Heart left ventricle (tissue), 16 donors: Measurements from ENCODE around the gene NLK. TPM values are rescaled to one million over a fixed set of nuclear protein-coding genes. Genes with fewer than 3 reads are reported as not detected.

ENCODE experiments used
- ATAC-seq, 4 donors: fragments of 200-7000 bp; cut with Tn5 transposase; one replicate each; pipeline ENCODE4 v1.9.1; 2020 to 2022; ENCODE audit warnings: moderate library complexity in 4 of 4, mild to moderate bottlenecking in 3 of 4, moderate number of reproducible peaks in 1 of 4
- DNase-seq, 5 donors: peaks; one replicate each; pipeline ENCODE4 v3.0.0-alpha.2; 2020
- H3K27ac ChIP-seq, 12 donors: fragments of 200-600 bp; sonication (generic) in 4 of 12; one replicate each; pipeline versions ENCODE4 v1.5.0 to v1.8.0; 2016 to 2022; ENCODE audit warnings: mild to moderate bottlenecking in 2 of 12
- H3K27me3 ChIP-seq, 9 donors: fragments of 200-600 bp; sonication (generic) in 2 of 9; one replicate each; pipeline versions ENCODE4 v1.5.1 to v1.8.0; 2016 to 2022; ENCODE audit warnings: mild to moderate bottlenecking in 3 of 9
- H3K36me3 ChIP-seq, 9 donors: fragments of 200-600 bp; sonication (generic) in 2 of 9; one replicate each; pipeline versions ENCODE4 v1.5.0 to v1.8.0; 2018 to 2022; ENCODE audit warnings: mild to moderate bottlenecking in 2 of 9
- H3K4me1 ChIP-seq, 12 donors: fragments of 200-600 bp; sonication (generic) in 4 of 12; one replicate each; pipeline versions ENCODE4 v1.5.0 to v1.8.0; 2016 to 2022; ENCODE audit warnings: mild to moderate bottlenecking in 3 of 12
- H3K4me3 ChIP-seq, 12 donors: fragments of 200-600 bp; sonication (generic) in 4 of 12; one replicate each; pipeline versions ENCODE4 v1.5.0 to v1.8.0; 2017 to 2022; ENCODE audit warnings: mild to moderate bottlenecking in 9 of 12, moderate library complexity in 4 of 12
- H3K9me3 ChIP-seq, 12 donors: fragments of 200-600 bp; sonication (generic) in 4 of 12; one replicate each; pipeline versions ENCODE4 v1.5.0 to v1.8.0; 2016 to 2022; ENCODE audit warnings: mild to moderate bottlenecking in 1 of 12
- POLR2A ChIP-seq, 2 donors: fragments of 450-650 bp; IDR thresholded peaks; one replicate each; pipeline ENCODE4 v1.6.1; 2017; ENCODE audit warnings: antibody characterized with exemption in 2 of 2, mild to moderate bottlenecking in 2 of 2, moderate library complexity in 2 of 2
- WGBS, 4 donors: extraction: QIAGEN DNeasy Blood & Tissue Kit in 2 of 4; methylation state at CpG; one replicate each; pipeline versions ENCODE4 v1.1.5 to v1.1.7; 2013 to 2018; 5-methylcytosine and 5-hydroxymethylcytosine counted together
- intact Hi-C, 10 donors: fragments of 100-400 bp; cut with DNase I; formaldehyde crosslinking; loops; one replicate each; pipeline versions ENCODE4 v1.11.1 to v1.14.2; 2022
- polyA plus RNA-seq, 2 donors: library from polyadenylated mRNA; stranded (reverse); fragments of 200-250 nt; gene quantifications; one replicate each; pipeline ENCODE4 v1.2.3, GENCODE V29; 2013
- total RNA-seq, 9 donors: library from RNA; depleted of rRNA in 2 of 9; stranded (reverse); fragments of >200 nt in 2 of 9; fragmentation: NEBNext Ultra II Directional in 3 of 9; extraction: Animal tissue kit (Norgen Biotek cat#: 25700) in 3 of 9; gene quantifications; one replicate each; pipeline versions ENCODE4 v1.1.0 to v1.2.4, GENCODE V29; 2016 to 2023
- TF ChIP-seq, protein P1 (sequence below), 12 donors: fragments of 200-600 bp; sonication (generic) in 4 of 12; IDR thresholded peaks; one replicate each; pipeline versions ENCODE4 v1.5.0 to v1.8.0; 2018 to 2022; ENCODE audit warnings: antibody characterized with exemption in 12 of 12, mild to moderate bottlenecking in 5 of 12
- donor health status: ischemic (EF 13 %, LVEDD 7.1; RV severe dilation, severe dysfunction).
- donor health status: healthy with polysubstance abuse.
- donor health status: DM: no; HTN: yes; CAD: no.
- donor health status: DM: no; HTN: no; CAD: no.
- donor health status: ischemic (EF 25% LVEDD 6.9; RV normal size, moderate dysfunction).
- donor health status: ischemic (EF 25% LVEDD 5.7; RV mildly dilated, moderate dysfunction).
- donor health status: healthy.
- donor health status: DM: yes; HTN: yes; CAD: no.
- donor health status: ischemic (EF 35%, LVEDD 5.7; RV mildly dilated, moderate dysfunction).
- donor health status: nonischemic (EF 11% LVEDD 7.7; RV severe dilation, severe dysfunction).
- donor health status: DM: yes; HTN: yes; CAD: no.
- donor health status: PGD.
- donor health status: ischemic (EF 29% LVEDD 5.4; RV normal size, mild dysfunction).
- donor health status: nonischemic (EF 23%, LVEDD 6.1; RV moderate dilation, normal function).

Gene NLK
- total and polyA plus RNA-seq, 11 donors, result 8.1 to 29.1 (median 20.0) TPM

DNA sequence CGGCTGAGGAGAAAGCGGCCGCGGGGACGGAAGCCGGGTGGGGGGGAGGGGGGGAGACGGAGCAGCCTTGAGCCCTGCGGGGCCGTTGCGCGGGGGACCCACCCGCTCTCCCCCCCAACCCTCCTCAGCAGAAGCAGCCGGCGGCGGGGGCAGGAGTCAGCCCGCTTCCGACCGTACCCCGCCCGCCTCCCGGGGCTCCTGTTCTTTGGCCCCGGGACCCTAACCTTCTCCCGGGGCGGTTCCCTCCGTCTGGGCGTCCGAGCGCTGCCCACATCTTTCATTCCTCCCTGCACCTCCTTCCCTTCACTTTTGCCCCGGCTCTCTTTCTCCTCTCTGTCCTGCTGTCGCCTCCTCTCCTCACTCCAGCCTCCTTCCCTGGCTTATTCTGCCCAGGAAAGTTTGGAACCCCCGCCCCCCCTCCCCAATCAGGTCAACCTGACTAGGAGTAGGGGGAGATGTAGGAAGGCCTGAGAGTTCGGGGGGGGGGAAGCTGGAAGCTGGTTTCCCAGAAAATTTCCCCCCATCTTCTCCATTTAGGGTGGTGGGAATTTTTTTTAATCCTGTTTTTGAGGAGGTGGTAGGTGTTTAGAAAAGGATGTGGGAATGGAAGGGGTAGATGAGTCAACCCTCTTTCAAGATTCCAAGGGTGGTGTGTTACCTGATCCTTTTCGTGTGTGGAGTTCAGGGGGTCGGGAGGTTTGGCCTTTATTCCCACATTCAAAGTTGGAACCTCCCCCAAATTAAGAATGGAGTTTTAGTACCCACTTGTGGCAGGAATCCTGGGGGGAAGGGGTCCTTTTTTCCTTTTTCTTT is 427 bp upstream of the NLK start:
- H3K27ac ChIP-seq, result peak overlapping the region; percentile 91 to 97 (median 94)
- intact Hi-C loops, result loop anchor here in 6 of 10 donors (5.0 to 10.0 kb wide), 7 partner anchors 55 to 150 kb away; partner anchors contain the start of gene LYRM9 (in 4 of the 6)
- H3K4me1 ChIP-seq, result peaks cover 6 to 53% (median 47%) of the 10 kb centered on the region in 12 donors
- no peak for TF ChIP-seq POLR2A (IDR thresholded peaks at IDR 0.05)
- TF ChIP-seq, protein P1, sequence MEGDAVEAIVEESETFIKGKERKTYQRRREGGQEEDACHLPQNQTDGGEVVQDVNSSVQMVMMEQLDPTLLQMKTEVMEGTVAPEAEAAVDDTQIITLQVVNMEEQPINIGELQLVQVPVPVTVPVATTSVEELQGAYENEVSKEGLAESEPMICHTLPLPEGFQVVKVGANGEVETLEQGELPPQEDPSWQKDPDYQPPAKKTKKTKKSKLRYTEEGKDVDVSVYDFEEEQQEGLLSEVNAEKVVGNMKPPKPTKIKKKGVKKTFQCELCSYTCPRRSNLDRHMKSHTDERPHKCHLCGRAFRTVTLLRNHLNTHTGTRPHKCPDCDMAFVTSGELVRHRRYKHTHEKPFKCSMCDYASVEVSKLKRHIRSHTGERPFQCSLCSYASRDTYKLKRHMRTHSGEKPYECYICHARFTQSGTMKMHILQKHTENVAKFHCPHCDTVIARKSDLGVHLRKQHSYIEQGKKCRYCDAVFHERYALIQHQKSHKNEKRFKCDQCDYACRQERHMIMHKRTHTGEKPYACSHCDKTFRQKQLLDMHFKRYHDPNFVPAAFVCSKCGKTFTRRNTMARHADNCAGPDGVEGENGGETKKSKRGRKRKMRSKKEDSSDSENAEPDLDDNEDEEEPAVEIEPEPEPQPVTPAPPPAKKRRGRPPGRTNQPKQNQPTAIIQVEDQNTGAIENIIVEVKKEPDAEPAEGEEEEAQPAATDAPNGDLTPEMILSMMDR (IDR thresholded peaks at IDR 0.05), result no peak
- H3K27me3 ChIP-seq, result no peaks in the 10 kb centered on the region
- H3K36me3 ChIP-seq, result no peaks in the 10 kb centered on the region
- peak in 2 of 4 donors; percentile 26 to 29 for ATAC-seq
- WGBS, 4 donors, result 2 to 3% (median 2%) methylated on average over 22 to 34 of the region's 34 CpGs
- no peak for DNase-seq
- no peaks in the 10 kb centered on the region for H3K9me3 ChIP-seq
- H3K4me3 ChIP-seq, result peak overlapping the region; percentile 69 to 97 (median 89)

DNA sequence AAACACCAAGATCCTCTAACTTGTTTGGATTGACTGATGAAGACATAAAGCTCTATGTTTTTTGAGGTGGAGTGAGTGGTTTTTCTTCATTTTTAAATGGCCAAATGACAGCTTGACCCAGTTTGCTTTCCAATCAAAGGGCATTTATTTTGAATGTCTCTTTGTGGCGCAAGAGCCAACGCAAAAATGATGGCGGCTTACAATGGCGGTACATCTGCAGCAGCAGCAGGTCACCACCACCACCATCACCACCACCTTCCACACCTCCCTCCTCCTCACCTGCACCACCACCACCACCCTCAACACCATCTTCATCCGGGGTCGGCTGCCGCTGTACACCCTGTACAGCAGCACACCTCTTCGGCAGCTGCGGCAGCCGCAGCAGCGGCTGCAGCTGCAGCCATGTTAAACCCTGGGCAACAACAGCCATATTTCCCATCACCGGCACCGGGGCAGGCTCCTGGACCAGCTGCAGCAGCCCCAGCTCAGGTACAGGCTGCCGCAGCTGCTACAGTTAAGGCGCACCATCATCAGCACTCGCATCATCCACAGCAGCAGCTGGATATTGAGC is 329 bp downstream of the NLK start:
- Histone ChIP-seq H3K27me3 (no peaks in the 10 kb centered on the region), H3K27ac (peak overlapping the region in 4 of 12 donors; percentile 91 to 97 (median 94)), H3K4me1 (peaks cover 6 to 60% (median 53%) of the 10 kb centered on the region in 12 donors), H3K36me3 (no peaks in the 10 kb centered on the region), H3K9me3 (no peaks in the 10 kb centered on the region), H3K4me3 (peak overlapping the region in 10 of 12 donors; percentile 69 to 97 (median 90))
- intact Hi-C loops, result loop anchor here in 6 of 10 donors (5.0 to 10.0 kb wide), 7 partner anchors 56 to 151 kb away; partner anchors contain the start of gene LYRM9 (in 4 of the 6)
- DNase-seq, result no peak
- 97 to 98% (median 97%) methylated on average over 11 to 16 of the region's 16 CpGs for WGBS, 4 donors
- TF ChIP-seq POLR2A (IDR thresholded peaks at IDR 0.05), result no peak
- TF ChIP-seq, protein P1 (IDR thresholded peaks at IDR 0.05), result no peak
- no peak for ATAC-seq

DNA sequence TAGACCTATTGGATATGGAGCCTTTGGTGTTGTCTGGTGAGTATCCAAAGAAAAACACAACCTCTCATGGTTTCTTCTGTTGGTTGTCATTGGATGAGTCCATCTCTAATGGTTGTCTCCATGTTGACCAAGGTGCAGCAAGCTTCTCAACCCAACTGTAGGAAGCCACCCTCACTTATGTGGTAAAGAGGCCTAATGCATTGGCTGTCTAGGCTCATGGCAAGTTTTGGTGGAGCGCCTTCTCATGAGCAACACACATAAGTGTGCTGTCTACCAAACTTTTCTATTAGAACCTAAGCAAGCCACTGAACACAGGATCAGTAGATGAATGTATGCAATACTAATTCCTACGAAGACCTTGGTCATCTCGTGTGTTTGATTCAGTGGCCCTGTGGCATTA is 819 bp downstream of the NLK start:
- Histone ChIP-seq H3K4me1 (peaks cover 6 to 65% (median 56%) of the 10 kb centered on the region in 12 donors), H3K27me3 (no peaks in the 10 kb centered on the region), H3K36me3 (no peaks in the 10 kb centered on the region), H3K4me3 (peak overlapping the region in 9 of 12 donors; percentile 1 to 36 (median 17)), H3K27ac (peak overlapping the region in 4 of 12 donors; percentile 3 to 17 (median 8)), H3K9me3 (no peaks in the 10 kb centered on the region)
- whole genome bisulfite sequencing, 4 donors, result 67 to 72% (median 70%) methylated on average over 3 of the region's 3 CpGs
- DNase-seq, result no peak
- TF ChIP-seq, protein P1 (IDR thresholded peaks at IDR 0.05), result no peak
- TF ChIP-seq POLR2A (IDR thresholded peaks at IDR 0.05), result no peak
- intact Hi-C loops, result loop anchor here in 6 of 10 donors (5.0 to 10.0 kb wide), 7 partner anchors 56 to 151 kb away; partner anchors contain the start of gene LYRM9 (in 4 of the 6)
- ATAC-seq, result no peak

DNA sequence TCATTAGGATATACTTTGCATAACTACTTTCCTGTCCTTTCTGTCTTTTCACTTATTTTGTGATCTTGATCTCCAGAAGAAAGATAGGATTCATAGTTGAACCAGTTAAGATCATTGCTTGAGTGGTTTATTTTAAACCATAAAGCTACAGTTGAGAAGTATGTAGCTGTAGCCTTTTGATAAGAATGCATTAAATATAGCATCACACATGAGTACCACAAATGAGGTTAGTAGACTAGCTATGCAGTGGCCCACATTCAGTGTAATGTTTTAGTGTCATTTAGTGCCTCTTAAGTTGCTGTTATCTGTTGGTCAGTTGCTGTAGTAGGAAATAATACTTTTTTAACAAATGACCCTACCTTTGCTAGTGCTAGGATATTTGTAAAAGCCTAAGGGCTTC is 1.3 kb downstream of the NLK start:
- no peaks in the 10 kb centered on the region for H3K27me3 ChIP-seq
- no peaks in the 10 kb centered on the region for H3K9me3 ChIP-seq
- ATAC-seq (no peak), DNase-seq (no peak)
- TF ChIP-seq POLR2A (IDR thresholded peaks at IDR 0.05), result no peak
- TF ChIP-seq, protein P1 (IDR thresholded peaks at IDR 0.05), result no peak
- H3K36me3 ChIP-seq, result no peaks in the 10 kb centered on the region
- peak overlapping the region in 4 of 12 donors; percentile 3 to 17 (median 8) for H3K27ac ChIP-seq
- peak overlapping the region in 9 of 12 donors; percentile 1 to 36 (median 17) for H3K4me3 ChIP-seq
- H3K4me1 ChIP-seq, result peaks cover 6 to 67% (median 59%) of the 10 kb centered on the region in 12 donors
- intact Hi-C loops, result loop anchor here in 6 of 10 donors (5.0 to 10.0 kb wide), 7 partner anchors 56 to 151 kb away; partner anchors contain the start of gene LYRM9 (in 4 of the 6)
